Endothelial cell of umbilical vein (primary cell): ENCODE measurements around the gene GDF2. TPM values are rescaled to one million over a fixed set of nuclear protein-coding genes. Genes with fewer than 3 reads are reported as not detected.

Source experiments
- BruUV-seq: library from RNA; stranded (reverse); fragments of 400-500 nt; replicated peaks from 2 replicates; lab custom pipeline; 2021; lab: Mats Ljungman, UMichigan
- CTCF ChIA-PET: fragments of 300-600, 350-600 bp; sonication (Branson Sonifier 250); formaldehyde crosslinking; loops from one replicate; lab custom pipeline; 2021; ENCODE audit warnings: antibody characterized with exemption, inconsistent platforms; lab: Charles Lee
- POLR2A ChIA-PET: fragments of 300-600, 350-600 bp; sonication (Branson Sonifier 250); formaldehyde crosslinking; loops from one replicate; lab custom pipeline; 2021; ENCODE audit warnings: antibody characterized with exemption, inconsistent platforms; lab: Charles Lee
- DNase-seq: peaks from one replicate; pipeline ENCODE4 v3.0.0-alpha.2; 2011; ENCODE audit warnings: low read depth, low spot score
- FAIRE-seq: peaks from 2 replicates; lab custom pipeline; 2011; peaks lifted over from hg19 to GRCh38; lab: Jason Lieb, UNC
- H2AFZ ChIP-seq: 2 replicates; pipeline ENCODE4 v1.6.0; 2012; ENCODE audit warnings: low read depth, low read length, control low read depth, inconsistent platforms
- H3K27ac ChIP-seq: 2 replicates; pipeline ENCODE4 v1.5.1; 2011; ENCODE audit warnings: low read depth, mild to moderate bottlenecking, control low read depth, low read length, moderate library complexity; ENCODE audit not compliant: insufficient read depth
- H3K27me3 ChIP-seq, 2 experiments: 2 replicates each; pipeline versions ENCODE4 v1.6.0 to v1.6.1; 2011; ENCODE audit warnings: low read length in 2 of 2, mixed read lengths in 1 of 2; ENCODE audit not compliant: control insufficient read depth in 2 of 2, insufficient read depth in 2 of 2
- H3K36me3 ChIP-seq, 2 experiments: 2 replicates in 1 of 2; 3 replicates in 1 of 2; pipeline ENCODE4 v1.5.1; 2011; ENCODE audit warnings: low read length in 2 of 2, mild to moderate bottlenecking in 1 of 2, moderate library complexity in 1 of 2; ENCODE audit not compliant: control insufficient read depth in 2 of 2, insufficient read depth in 2 of 2; ENCODE audit errors: extremely low read depth in 1 of 2
- H3K4me1 ChIP-seq: 3 replicates; pipeline ENCODE4 v1.5.1; 2011; ENCODE audit warnings: mild to moderate bottlenecking, low read length; ENCODE audit not compliant: control insufficient read depth, insufficient read depth; ENCODE audit errors: extremely low read depth
- H3K4me2 ChIP-seq: 2 replicates; pipeline ENCODE4 v1.6.1; 2011; ENCODE audit warnings: low read length, control low read depth, mixed read lengths; ENCODE audit not compliant: insufficient read depth
- H3K4me3 ChIP-seq, 3 experiments: fragments of 200-600 bp in 1 of 3; sonication (generic), shearing (Covaris generic) in 1 of 3; replicated peaks in 1 of 3; 2 replicates each; pipeline ENCODE4 v1.5.1; 2011 to 2016; ENCODE audit warnings: control low read depth in 3 of 3, low read length in 3 of 3, mild to moderate bottlenecking in 2 of 3, inconsistent platforms in 1 of 3, low read depth in 1 of 3, moderate library complexity in 1 of 3; ENCODE audit not compliant: insufficient read depth in 1 of 3
- H3K79me2 ChIP-seq: 2 replicates; pipeline ENCODE4 v1.6.0; 2012; ENCODE audit warnings: low read length, inconsistent platforms; ENCODE audit not compliant: control insufficient read depth, insufficient read depth
- H3K9ac ChIP-seq: replicated peaks from 2 replicates; pipeline ENCODE3; 2011; ENCODE audit warnings: low read length, control low read depth; ENCODE audit not compliant: insufficient read depth; ENCODE audit errors: extremely low read depth
- H3K9me1 ChIP-seq: replicated peaks from 3 replicates; pipeline ENCODE4 v1.6.0; 2011; ENCODE audit warnings: mild to moderate bottlenecking, low read length; ENCODE audit not compliant: control insufficient read depth, insufficient read depth; ENCODE audit errors: extremely low read depth
- H3K9me3 ChIP-seq: replicated peaks from 2 replicates; pipeline ENCODE4 v1.5.1; 2012; ENCODE audit warnings: low read length, inconsistent platforms; ENCODE audit not compliant: control insufficient read depth, insufficient read depth
- H4K20me1 ChIP-seq: replicated peaks from 2 replicates; pipeline ENCODE3; 2011; ENCODE audit warnings: mild to moderate bottlenecking, low read length; ENCODE audit not compliant: control insufficient read depth, insufficient read depth; ENCODE audit errors: extremely low read depth
- EZH2 ChIP-seq: IDR thresholded peaks from 2 replicates; pipeline ENCODE4 v1.6.1; 2012; ENCODE audit warnings: borderline replicate concordance, low read depth, mild to moderate bottlenecking, moderate library complexity, low read length, inconsistent platforms; ENCODE audit not compliant: severe bottlenecking
- FOS ChIP-seq: IDR thresholded peaks from 2 replicates; pipeline ENCODE4 v1.6.1; 2011; ENCODE audit warnings: mild to moderate bottlenecking, low read length, moderate library complexity, borderline replicate concordance; ENCODE audit not compliant: insufficient read depth
- JUN ChIP-seq: IDR thresholded peaks from 2 replicates; pipeline ENCODE4 v1.6.1; 2011; ENCODE audit warnings: borderline replicate concordance, low read depth; ENCODE audit not compliant: insufficient read length, insufficient read depth
- MYC ChIP-seq: IDR thresholded peaks from one replicate; pipeline ENCODE4 v1.6.1; 2011; ENCODE audit warnings: mild to moderate bottlenecking, low read depth, low read length
- POLR2AphosphoS5 ChIP-seq: IDR thresholded peaks from 2 replicates; pipeline ENCODE4 v1.6.1; 2012; ENCODE audit warnings: low read depth, mild to moderate bottlenecking, control low read depth, low read length, moderate library complexity; ENCODE audit not compliant: insufficient read depth
- dilution Hi-C: fragments of 300-500 bp; cut with MboI; formaldehyde crosslinking; loops from one replicate; pipeline ENCODE4 v1.15.0; 2019; ENCODE audit warnings: low sequenced_read_pairs; ENCODE audit not compliant: extremely low pct_ligation_motif_present
- intact Hi-C: fragments of 100-400 bp; cut with micrococcal nuclease; formaldehyde crosslinking; loops from one replicate; pipeline ENCODE4 v1.10.0; 2022
- polyA plus RNA-seq, 4 experiments: library from polyadenylated mRNA; depleted of rRNA in 3 of 4; stranded (reverse) in 3 of 4; unstranded in 1 of 4; fragments of >200 nt; gene quantifications; 2 replicates each; pipeline versions ENCODE4 v1.2.1 to v1.2.3, GENCODE V29; 2011 to 2012; ENCODE audit warnings: missing spikeins in 1 of 4
- total RNA-seq: library from RNA; stranded (reverse); gene quantifications from 2 replicates; pipeline ENCODE4 v1.2.3, GENCODE V29; 2021
- TF ChIP-seq, protein P1 (sequence below), 2 donors: IDR thresholded peaks; 1 replicate in 1 of 2; 2 replicates in 1 of 2; pipeline ENCODE4 v1.5.1; 2011; ENCODE audit warnings: low read length in 2 of 2, mild to moderate bottlenecking in 2 of 2, moderate library complexity in 2 of 2, control low read depth in 1 of 2, inconsistent platforms in 1 of 2, low read depth in 1 of 2; ENCODE audit not compliant: insufficient read depth in 1 of 2; ENCODE audit errors: extremely low read depth in 1 of 2
- TF ChIP-seq, protein P2 (sequence below): IDR thresholded peaks from 2 replicates; pipeline ENCODE4 v1.6.1; 2011; ENCODE audit not compliant: insufficient read depth, insufficient read length

The GDF2 gene
- total and polyA plus RNA-seq, 2 donors (not counting 3 experiments of a cell fraction or from before 2014, with no cell fraction given) = not detected

DNA sequence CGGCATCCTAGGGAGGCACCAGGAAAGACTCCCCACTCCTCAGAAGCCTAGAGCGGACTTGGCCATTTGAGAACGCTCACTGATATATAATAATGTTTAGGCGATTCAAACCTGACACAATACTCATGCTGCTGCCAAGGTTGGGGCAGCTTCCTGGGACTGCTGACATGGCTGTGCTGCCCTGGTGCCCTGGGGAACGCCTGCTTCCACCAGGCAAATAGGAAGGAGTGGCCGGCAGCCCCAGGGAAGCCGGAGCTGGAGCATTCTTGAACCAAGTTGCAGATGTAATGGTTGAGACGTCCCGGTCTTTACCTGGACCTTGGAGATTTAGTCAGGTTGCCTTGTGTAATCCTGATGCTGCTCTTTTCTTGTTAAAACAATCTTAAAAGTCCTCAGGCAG is 13.5 kb upstream of the GDF2 start:
- no TSS peak for BruUV-seq

DNA sequence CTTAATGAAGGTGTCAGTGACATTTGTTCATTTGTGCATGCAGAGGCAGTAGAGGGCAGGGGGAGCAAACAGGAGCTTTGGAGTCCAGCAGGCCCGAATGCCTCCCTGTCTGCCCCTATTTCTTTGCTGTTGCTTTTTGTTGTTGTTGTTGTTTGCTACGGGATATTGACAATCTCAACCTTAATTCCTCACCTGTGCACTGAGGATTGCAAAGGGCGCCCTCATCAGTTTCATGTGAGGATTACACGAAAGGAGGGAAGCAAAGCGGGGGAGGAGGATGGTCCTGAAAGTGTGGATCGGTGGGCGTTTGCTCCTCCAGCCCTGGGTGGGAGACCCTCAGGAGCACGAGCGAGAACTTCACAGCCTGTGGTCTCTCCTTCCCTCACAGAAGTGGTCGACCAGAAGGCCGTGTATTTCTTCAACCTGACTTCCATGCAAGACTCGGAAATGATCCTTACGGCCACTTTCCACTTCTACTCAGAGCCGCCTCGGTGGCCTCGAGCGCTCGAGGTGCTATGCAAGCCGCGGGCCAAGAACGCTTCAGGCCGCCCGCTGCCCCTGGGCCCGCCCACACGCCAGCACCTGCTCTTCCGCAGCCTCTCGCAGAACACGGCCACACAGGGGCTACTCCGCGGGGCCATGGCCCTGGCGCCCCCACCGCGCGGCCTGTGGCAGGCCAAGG is 12.7 kb upstream of the GDF2 start:
- dilution Hi-C loops = no loop called here
- no peak overlapping the region for H3K9ac ChIP-seq

More for the DNA sequence above, 13.5 kb upstream of the GDF2 start:
- no peak overlapping the region for H3K27ac ChIP-seq
- no peaks in the 10 kb centered on the region for H3K9me1 ChIP-seq
- H3K79me2 ChIP-seq = no peaks in the 10 kb centered on the region
- FAIRE-seq (no peak), DNase-seq (no peak)
- H4K20me1 ChIP-seq = no peaks in the 10 kb centered on the region
- no peak overlapping the region for H3K9ac ChIP-seq
- H3K9me3 ChIP-seq = no peaks in the 10 kb centered on the region
- intact Hi-C loops (no loop called here), dilution Hi-C loops (no loop called here)
- no peaks in the 10 kb centered on the region for H3K27me3 ChIP-seq
- H3K4me2 ChIP-seq = no peak overlapping the region
- no peaks in the 10 kb centered on the region for H3K36me3 ChIP-seq
- H3K4me1 ChIP-seq = no peaks in the 10 kb centered on the region
- H3K4me3 ChIP-seq = no peak overlapping the region
- H2AFZ ChIP-seq = no peak overlapping the region
- ChIA-PET POLR2A (no interaction called here), CTCF (no interaction called here)
- TF ChIP-seq JUN (no peak), MYC (no peak)

More for the DNA sequence above, 12.7 kb upstream of the GDF2 start:
- Histone ChIP-seq H3K4me2 (no peak overlapping the region), H3K9me3 (no peaks in the 10 kb centered on the region), H3K4me3 (no peak overlapping the region), H3K36me3 (no peaks in the 10 kb centered on the region), H3K4me1 (no peaks in the 10 kb centered on the region), H3K27ac (no peak overlapping the region), H3K79me2 (no peaks in the 10 kb centered on the region), H3K9me1 (no peaks in the 10 kb centered on the region), H3K27me3 (no peaks in the 10 kb centered on the region), H4K20me1 (no peaks in the 10 kb centered on the region), H2AFZ (no peak overlapping the region)
- ChIA-PET CTCF (no interaction called here), POLR2A (no interaction called here)
- TF ChIP-seq FOS (no peak), EZH2 (no peak), POLR2AphosphoS5 (no peak), JUN (no peak)
- TF ChIP-seq, protein P1, sequence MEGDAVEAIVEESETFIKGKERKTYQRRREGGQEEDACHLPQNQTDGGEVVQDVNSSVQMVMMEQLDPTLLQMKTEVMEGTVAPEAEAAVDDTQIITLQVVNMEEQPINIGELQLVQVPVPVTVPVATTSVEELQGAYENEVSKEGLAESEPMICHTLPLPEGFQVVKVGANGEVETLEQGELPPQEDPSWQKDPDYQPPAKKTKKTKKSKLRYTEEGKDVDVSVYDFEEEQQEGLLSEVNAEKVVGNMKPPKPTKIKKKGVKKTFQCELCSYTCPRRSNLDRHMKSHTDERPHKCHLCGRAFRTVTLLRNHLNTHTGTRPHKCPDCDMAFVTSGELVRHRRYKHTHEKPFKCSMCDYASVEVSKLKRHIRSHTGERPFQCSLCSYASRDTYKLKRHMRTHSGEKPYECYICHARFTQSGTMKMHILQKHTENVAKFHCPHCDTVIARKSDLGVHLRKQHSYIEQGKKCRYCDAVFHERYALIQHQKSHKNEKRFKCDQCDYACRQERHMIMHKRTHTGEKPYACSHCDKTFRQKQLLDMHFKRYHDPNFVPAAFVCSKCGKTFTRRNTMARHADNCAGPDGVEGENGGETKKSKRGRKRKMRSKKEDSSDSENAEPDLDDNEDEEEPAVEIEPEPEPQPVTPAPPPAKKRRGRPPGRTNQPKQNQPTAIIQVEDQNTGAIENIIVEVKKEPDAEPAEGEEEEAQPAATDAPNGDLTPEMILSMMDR (IDR thresholded peaks at IDR 0.05; ENCODE audit: extremely low read depth in 1 of 2, insufficient read depth in 1 of 2, low read depth in 1 of 2, low read length in 2 of 2) = peak; percentile 7
- TF ChIP-seq, protein P2, sequence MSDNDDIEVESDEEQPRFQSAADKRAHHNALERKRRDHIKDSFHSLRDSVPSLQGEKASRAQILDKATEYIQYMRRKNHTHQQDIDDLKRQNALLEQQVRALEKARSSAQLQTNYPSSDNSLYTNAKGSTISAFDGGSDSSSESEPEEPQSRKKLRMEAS = no peak
- FAIRE-seq (no peak), DNase-seq (no peak)
- BruUV-seq = no TSS peak
- intact Hi-C loops = loop anchor here (5.0 kb wide), 1 partner anchor 317 kb away; no protein-coding TSS in a partner anchor
